Stimulated activated CD4-positive, alpha-beta T cell treated with anti-CD3 and anti-CD28 coated beads, TNF-alpha, amount 100 ng/mL, for 24 hours (primary cell): ENCODE measurements around the gene FOXJ1.

Source experiments
- DNase-seq, 3 experiments: peaks; one replicate each; pipeline ENCODE4 v3.0.0-alpha.2; 2020; ENCODE audit warnings: low read depth in 3 of 3

The FOXJ1 gene

GRCh38 chr17:76123749-76124581 is 17.1 kb downstream of the FOXJ1 start:
- no peak for DNase-seq

GRCh38 chr17:76123191-76123499 is 17.9 kb downstream of the FOXJ1 start:
- DNase-seq: no peak

GRCh38 chr17:76122431-76123190 is 18.4 kb downstream of the FOXJ1 start:
- no peak for DNase-seq

GRCh38 chr17:76121932-76122430 is 19.1 kb downstream of the FOXJ1 start:
- no peak for DNase-seq

- no peak for DNase-seq
Measured at GRCh38 chr17:76120658-76121008, 20.4 kb downstream of the FOXJ1 start.

GRCh38 chr17:76119409-76120371 is 21.4 kb downstream of the FOXJ1 start:
- DNase-seq: no peak

- no peak for DNase-seq
Measured at GRCh38 chr17:76115138-76115754, 25.8 kb downstream of the FOXJ1 start.

GRCh38 chr17:76111956-76112355 is 29.1 kb downstream of the FOXJ1 start:
- no peak for DNase-seq

- DNase-seq: no peak
Measured at GRCh38 chr17:76107509-76107908, 33.5 kb downstream of the FOXJ1 start.

GRCh38 chr17:76106703-76107102 is 34.3 kb downstream of the FOXJ1 start:
- no peak for DNase-seq

- no peak for DNase-seq
Measured at GRCh38 chr17:76104896-76105231, 36.2 kb downstream of the FOXJ1 start.

- DNase-seq: no peak
Measured at GRCh38 chr17:76104140-76104895, 36.7 kb downstream of the FOXJ1 start.

GRCh38 chr17:76103274-76104139 is 37.5 kb downstream of the FOXJ1 start, which contains the start of gene EXOC7:
EXOC7 (minus strand) TSS chr17:76103787; CDS start chr17:76103692, 95 bp downstream.
- DNase-seq: peak; percentile 85 to 91 (median 88)

- no peak for DNase-seq
Measured at GRCh38 chr17:76102944-76103273, 38.1 kb downstream of the FOXJ1 start.

- no peak for DNase-seq
Measured at GRCh38 chr17:76097716-76098295, 43.2 kb downstream of the FOXJ1 start.

GRCh38 chr17:76095943-76096342 is 45.1 kb downstream of the FOXJ1 start:
- no peak for DNase-seq

GRCh38 chr17:76094046-76094445 is 47.0 kb downstream of the FOXJ1 start:
- no peak for DNase-seq

- DNase-seq: no peak
Measured at GRCh38 chr17:76092526-76093413, 48.3 kb downstream of the FOXJ1 start.
